NCI-H524 treated with DMSO at 0.1 percent for 48 hours (cell line): ENCODE data around the gene SCN4B.
A peak's percentile ranks its signal among the peaks of the same experiment; 100 is the strongest.

Source experiments
- DNase-seq: peaks from one replicate; lab custom pipeline; 2025; lab: John Stamatoyannopoulos, UW

Gene SCN4B

DNA sequence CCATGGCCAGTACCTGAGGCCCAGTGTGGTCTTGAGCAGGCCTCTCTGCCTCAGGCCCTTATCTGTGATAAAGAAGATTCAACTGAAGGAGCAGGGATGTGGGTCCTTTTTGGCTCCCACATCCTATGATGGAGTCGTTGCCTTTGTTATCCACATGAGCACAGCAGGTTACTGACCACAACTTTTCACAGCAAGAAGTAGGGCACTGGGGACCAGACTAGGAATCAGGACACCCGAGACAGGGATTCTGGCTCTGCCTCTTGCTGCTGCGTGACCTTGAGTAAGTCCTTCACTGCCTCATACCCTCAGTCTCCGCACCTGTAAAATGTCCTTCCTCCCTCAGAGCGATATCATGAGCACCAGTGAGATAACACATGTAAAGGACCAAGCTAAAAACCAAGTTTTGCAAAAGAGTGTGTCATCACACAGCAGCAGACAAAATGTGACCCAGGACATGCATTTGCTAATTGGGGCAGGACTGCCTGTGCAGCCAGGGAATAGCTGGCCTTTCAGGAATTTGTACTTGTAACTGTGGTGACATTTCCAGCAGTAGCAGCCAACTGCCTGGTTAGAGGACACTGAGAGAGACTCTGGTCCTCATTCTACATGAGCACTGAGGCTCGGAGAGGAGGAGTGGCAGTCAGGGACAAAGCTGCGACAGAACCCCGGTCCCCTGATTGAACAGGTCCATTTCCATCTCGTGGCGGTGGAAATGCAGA is 52.6 kb downstream of the SCN4B start:
- no peak for DNase-seq

DNA sequence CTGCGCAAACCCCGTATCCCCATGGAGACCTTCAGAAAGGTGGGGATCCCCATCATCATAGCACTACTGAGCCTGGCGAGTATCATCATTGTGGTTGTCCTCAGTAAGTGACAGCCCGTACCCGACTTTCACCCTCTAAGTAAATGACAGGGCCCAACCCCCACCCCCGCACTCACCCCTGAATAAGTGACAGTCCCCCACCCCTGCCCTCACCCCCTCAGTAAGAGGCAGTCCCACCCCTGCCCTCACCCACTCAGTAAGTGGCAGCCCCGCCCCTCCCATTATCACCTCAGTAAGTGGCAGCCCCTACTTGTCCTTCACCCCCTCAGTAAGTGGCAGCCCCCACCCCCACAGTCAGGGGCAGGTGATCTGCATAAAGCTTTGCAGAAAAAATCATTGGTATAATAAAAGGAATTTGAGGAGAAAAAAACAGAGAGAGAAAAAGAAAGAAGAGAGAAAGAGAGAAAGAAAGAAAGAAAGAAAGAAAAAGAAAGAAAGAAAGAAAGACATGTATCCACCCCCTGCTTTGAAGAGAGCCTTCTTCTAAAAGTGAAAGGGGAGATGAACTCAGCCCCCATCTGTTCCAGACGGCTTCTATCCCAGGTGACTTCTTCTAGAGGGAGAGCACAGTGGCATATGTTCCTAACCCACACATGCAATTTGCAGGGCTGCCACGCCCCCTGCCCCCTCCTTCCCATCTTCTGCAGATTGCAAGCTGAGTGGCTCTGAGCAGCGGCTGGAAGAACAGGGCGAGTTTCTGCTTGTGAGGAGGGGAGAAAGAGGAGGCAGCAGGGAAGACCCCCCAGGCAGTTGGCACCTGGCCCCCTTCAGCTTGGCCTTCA is 53.4 kb downstream of the SCN4B start:
- DNase-seq = peak; percentile 96

DNA sequence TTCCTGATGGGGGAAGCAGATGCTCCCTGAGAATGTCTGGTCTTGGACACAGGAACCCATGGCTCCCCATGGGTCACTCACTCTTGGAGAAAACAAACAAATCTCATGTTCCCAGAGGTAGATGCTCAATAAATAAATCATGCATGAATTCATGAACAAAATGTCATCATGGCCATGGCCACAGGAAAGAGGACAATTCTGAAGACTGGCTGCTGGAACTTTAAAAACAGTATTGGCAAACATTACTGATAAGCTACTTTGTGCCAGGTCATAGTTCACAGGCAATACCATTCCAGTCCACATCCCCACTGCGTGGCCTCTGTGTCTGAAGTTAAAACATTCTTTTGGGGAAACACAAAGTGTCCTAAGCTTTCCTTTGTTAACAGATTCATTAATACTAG is 56.7 kb downstream of the SCN4B start:
- no peak for DNase-seq

DNA sequence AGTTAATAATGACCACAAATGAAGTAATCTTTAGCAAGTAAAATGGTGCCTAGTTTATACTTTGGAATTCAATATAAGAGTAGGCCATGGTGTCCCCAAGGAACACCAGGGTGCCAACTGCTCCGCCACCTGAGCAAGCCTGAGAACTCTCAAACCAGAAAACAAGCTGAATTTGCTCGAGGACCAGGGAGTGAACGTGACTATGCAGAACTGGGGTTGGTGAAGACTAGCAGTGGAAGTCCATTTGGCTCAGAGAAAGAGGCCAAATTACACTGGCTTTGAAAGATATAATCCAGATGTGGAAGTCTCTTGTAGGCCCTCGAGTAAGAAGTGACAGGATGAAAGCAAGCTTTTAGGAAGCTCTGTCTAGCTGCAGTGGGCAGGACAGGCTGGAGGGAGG is 57.1 kb downstream of the SCN4B start:
- DNase-seq = no peak

DNA sequence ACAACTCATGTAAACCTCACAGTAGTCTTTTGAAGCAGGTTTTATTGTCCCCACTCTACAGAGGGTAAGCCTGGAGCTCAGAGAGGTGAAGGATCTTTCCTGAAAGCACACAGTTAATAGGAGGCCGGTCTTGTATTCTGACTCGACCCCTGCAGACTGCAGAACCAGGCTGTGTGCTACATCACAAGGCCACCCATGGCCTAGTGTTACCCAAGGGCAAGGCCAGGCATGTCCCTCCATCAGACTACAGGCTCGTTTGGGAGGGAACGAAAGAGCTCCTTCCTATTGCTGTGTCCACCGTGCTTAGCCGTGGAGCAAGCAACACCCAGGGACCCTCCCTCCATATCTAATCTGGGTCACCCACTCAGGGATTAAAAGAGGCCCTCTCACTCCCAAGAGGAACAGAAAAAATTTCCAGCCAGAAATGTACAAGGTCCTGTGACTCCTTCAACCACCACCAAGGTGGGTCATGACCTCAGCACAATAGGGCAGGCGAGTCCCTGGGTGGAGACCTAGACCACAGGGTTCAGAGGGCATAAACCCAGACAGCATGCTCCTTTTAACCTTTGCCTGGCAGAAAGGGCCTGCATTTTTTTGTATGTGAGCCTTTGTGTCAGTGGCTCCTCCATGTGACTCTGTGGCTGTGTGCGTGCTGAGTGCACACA is 59.6 kb downstream of the SCN4B start:
- no peak for DNase-seq

DNA sequence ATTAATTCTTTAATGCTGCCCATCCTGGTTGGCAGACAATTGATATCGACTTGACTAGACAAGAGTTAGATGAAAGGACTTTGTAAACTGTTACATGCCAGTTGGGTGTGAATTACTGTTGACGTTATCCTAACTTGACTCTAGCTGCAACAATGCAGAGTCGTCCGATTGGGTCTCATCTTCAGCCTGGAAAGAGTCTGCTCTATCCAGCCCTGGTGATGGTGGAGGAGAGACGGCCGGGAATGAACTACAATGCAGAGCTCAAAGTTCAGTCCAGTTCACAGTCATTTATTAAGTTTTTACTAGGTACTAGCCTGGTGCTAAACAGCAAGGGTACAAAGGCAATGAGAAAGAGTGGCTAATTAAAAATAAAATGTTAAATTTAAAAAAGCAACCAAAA is 60.9 kb downstream of the SCN4B start:
- no peak for DNase-seq

DNA sequence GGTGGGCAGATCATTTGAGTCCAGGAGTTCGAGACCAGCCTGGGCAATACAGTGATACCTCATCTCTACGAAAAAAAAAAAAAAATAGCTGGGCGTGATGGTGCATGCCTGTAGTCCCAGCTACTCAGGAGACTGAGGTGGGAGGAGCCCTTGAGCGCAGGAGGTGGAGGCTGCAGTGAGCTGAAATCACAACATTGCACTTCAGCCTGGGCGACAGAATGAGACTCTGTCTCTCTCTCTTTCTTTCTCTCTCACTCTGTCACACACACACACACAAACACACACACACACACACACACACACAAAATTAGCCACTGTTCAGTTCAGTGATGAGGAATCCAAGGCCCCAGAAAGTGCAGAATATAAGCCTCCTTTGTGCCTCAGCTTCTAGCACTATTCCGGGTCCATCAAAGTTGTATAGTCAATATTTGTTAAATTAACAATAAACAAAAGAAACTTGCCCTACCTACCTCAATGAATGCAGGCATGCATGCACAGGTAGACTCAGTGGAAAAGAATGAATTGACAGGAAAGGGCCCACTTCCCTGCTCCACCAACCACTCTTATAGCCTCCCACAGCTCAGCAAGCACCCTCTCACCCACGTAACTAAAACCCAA is 62.0 kb downstream of the SCN4B start:
- DNase-seq = no peak

DNA sequence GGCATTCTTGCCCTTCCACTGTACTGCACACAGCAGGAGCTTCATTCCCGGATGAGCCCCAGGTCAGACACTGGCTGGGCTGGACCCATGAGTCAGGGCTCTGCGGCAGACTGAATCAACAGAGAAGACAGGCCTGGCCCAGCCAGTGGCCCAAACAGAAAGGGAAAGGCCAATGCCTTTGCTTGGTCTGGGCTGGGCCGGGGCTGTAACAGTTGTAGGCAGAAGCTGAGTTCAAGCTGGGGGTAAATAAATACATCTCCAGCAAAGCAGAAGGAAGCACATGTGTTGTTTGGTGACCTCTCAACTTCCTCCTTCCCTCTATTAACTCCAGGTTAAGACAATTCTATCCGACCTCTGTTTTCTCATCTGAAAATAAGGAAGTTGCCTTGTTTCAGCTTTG is 64.1 kb downstream of the SCN4B start:
- no peak for DNase-seq

DNA sequence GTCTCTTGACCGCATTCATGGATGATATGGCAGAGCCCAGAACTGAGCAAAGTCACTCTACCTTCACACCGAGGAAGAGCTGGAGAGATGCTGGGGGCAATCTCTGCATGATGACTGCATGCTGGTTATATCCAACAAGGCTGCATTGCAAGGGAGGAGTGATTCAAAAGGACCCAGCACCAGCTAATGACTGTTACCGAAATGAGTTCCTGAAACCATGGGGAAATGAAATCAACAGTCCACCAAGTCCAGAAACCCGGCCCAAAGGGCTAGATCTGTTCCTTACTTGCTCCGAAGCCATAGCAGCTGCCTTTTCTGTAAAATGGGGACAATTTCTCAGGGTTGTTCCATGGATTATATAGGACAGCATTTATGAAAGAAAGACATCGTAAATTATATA is 64.7 kb downstream of the SCN4B start:
- DNase-seq = no peak

DNA sequence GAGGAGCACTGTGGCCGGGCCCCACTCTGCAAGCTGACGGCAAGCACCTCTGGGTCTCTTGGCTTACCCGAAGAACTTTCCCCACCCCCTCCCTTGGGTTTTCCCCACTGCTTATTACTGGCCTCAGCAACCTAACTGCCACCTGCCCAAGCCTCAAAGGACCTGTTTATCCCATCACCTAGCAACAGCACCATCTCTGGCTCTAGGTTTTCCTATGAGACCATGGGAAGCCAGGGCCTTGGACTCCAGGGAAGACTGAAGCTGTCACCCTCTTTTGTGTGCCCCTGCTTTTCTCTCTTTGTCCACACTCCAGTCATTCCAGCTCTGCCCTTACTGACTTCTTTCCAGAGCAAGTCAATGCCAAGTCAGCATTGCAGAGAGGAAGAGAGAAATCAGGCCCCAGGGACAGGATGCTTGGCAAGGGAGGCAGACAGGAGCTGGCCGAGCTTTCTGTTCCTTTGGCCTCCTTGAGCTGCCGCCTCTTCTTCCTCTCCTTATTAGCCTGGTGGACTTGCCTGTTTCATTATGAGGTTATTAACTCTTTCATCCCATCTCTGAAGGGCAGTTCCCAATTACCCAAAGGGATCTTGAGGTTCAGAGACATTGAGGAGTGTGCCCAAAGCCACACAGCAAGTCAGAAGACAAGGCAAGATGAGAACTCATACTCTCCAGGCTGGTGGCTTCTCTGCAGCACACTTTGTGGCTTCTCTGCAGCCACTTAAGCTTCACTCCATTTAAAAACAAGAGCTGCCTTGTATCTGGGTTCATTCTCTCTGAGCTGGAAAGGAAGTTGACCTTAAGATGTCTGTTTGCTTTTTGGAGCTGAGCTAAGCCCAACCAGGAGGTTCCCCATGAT is 65.5 kb downstream of the SCN4B start, which contains the start of gene SMIM35:
TSS of gene SMIM35 (minus strand) at position 51 of the 856 bp plus-strand sequence. CDS start 206 bp downstream, outside the sequence.
- no peak for DNase-seq

DNA sequence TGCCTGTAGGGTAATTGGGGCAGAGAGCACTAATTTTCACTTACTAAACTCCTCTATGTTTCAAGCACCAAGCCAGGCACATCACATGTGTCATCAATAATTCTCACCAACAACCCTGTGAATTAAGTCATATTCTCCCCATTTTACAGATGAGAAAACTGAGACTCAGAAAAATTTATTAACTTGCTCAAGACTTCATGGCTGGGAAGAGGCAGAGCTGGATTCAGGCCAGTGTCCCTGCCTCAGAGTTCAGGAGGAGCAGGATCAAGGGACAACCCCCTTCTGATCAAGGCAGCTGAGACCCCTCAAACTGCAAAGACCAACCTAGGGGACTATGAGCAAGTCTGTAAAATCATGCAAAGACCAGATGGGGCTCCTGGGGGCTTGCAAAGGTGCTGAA is 68.0 kb downstream of the SCN4B start:
- DNase-seq = no peak

DNA sequence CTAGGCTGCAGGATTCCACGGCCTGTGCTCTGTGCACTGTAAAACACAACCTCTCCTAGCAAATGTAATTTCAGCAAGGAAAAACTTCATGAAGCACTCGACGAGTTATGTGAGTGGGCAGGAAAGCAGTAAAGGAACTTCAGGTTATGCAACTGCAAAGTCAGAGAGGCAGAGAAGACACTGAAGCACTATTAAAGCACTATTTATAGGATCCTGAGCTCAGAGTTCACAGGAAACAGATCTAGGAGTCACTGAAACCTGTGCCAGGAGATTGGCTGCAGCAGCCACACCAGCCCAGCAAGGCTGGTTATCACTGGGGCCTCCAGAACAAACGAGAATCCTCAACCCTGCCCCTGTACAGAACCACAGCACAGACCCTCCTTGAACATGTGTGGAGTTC is 68.4 kb downstream of the SCN4B start:
- no peak for DNase-seq
